Activated B cell treated with CpG ODN at 0.5 μM for 24 hours (primary cell): ENCODE results near the gene USP7. TPM values are rescaled to one million over a fixed set of nuclear protein-coding genes. Genes with fewer than 3 reads are reported as not detected.

ENCODE experiments used
- ATAC-seq: fragments of 200-7000 bp; cut with Tn5 transposase; one replicate; pipeline ENCODE4 v1.10.0; 2021; ENCODE audit warnings: low read depth, mild to moderate bottlenecking, moderate library complexity
- CTCF ChIA-PET: fragments of 350-600 bp; sonication (Branson Sonifier 250); formaldehyde crosslinking; loops from one replicate; lab custom pipeline; 2021; ENCODE audit warnings: antibody characterized with exemption; lab: Charles Lee
- POLR2A ChIA-PET: fragments of 350-600 bp; sonication (Branson Sonifier 250); formaldehyde crosslinking; loops from one replicate; lab custom pipeline; 2021; ENCODE audit warnings: antibody characterized with exemption; lab: Charles Lee
- DNase-seq: peaks from one replicate; pipeline ENCODE4 v3.0.0; 2022
- H3K27ac Mint-ChIP-seq: one replicate; pipeline ENCODE4 v1.8.0; 2020; ENCODE audit warnings: mixed read lengths
- H3K27me3 Mint-ChIP-seq: one replicate; pipeline ENCODE4 v1.8.0; 2021; ENCODE audit warnings: mixed read lengths
- H3K36me3 Mint-ChIP-seq: one replicate; pipeline ENCODE4 v1.8.0; 2021; ENCODE audit warnings: low read depth, mixed read lengths
- H3K4me1 Mint-ChIP-seq: one replicate; pipeline ENCODE4 v1.8.0; 2021; ENCODE audit warnings: mixed read lengths
- H3K4me3 Mint-ChIP-seq: one replicate; pipeline ENCODE4 v1.8.0; 2020; ENCODE audit warnings: mild to moderate bottlenecking, mixed read lengths
- H3K9me3 Mint-ChIP-seq: one replicate; pipeline ENCODE4 v1.8.0; 2020; ENCODE audit warnings: mixed read lengths
- CTCF ChIP-seq: fragments of 200-600 bp; IDR thresholded peaks from one replicate; pipeline ENCODE4 v1.8.0; 2022; ENCODE audit warnings: antibody characterized with exemption, mild to moderate bottlenecking
- intact Hi-C: fragments of 100-400 bp; cut with micrococcal nuclease; formaldehyde crosslinking; loops from one replicate; pipeline ENCODE4 v1.15.1; 2024
- total RNA-seq: library from RNA; stranded (reverse); gene quantifications from 2 replicates; pipeline ENCODE4 v1.2.3, GENCODE V29; 2022

USP7 gene
- total RNA-seq, 1 donor from 2014 or later = 193 TPM

- TF ChIP-seq CTCF = no peak
- ChIA-PET POLR2A (interaction anchor here (1.0 kb wide), 1 partner anchor 136 kb away, joined by 4 read pairs; the partner anchor contains the start of gene HAPSTR1), CTCF (interaction anchor here (1.9 kb wide), 1 partner anchor 19 kb away, joined by 5 read pairs; no protein-coding TSS in a partner anchor)
- H3K4me1 Mint-ChIP-seq = peaks cover 91% of the 10 kb centered on the region
- intact Hi-C loops = no loop called here
- no peak overlapping the region for H3K27ac Mint-ChIP-seq
- no peaks in the 10 kb centered on the region for H3K27me3 Mint-ChIP-seq
- no peak for DNase-seq
- ATAC-seq = no peak
- H3K9me3 Mint-ChIP-seq = no peaks in the 10 kb centered on the region
- no peak overlapping the region for H3K4me3 Mint-ChIP-seq
- peaks cover 3% of the 10 kb centered on the region for H3K36me3 Mint-ChIP-seq
These were observed 7.9 kb downstream of the USP7 start for GRCh38 chr16:8955828-8956227.

GRCh38 chr16:8953064-8953463 is 10.6 kb downstream of the USP7 start:
- H3K9me3 Mint-ChIP-seq = no peaks in the 10 kb centered on the region
- ATAC-seq = no peak

GRCh38 chr16:8952281-8952751 is 11.4 kb downstream of the USP7 start:
- no peaks in the 10 kb centered on the region for H3K27me3 Mint-ChIP-seq
- peak overlapping the region; percentile 55 for H3K4me3 Mint-ChIP-seq
- TF ChIP-seq CTCF = no peak
- POLR2A ChIA-PET = no interaction called here
- ATAC-seq (no peak), DNase-seq (no peak)
- intact Hi-C loops = no loop called here
- CTCF ChIA-PET = interaction anchor here (0.8 kb wide), 1 partner anchor 8 kb away, joined by 3 read pairs; no protein-coding TSS in a partner anchor
- H3K9me3 Mint-ChIP-seq = no peaks in the 10 kb centered on the region
- H3K27ac Mint-ChIP-seq = no peak overlapping the region
- peaks cover 3% of the 10 kb centered on the region for H3K36me3 Mint-ChIP-seq
- peaks cover 89% of the 10 kb centered on the region for H3K4me1 Mint-ChIP-seq

More at GRCh38 chr16:8953064-8953463, 10.6 kb downstream of the USP7 start:
- Mint-ChIP-seq H3K36me3 (peaks cover 3% of the 10 kb centered on the region), H3K27me3 (no peaks in the 10 kb centered on the region), H3K27ac (no peak overlapping the region), H3K4me1 (peaks cover 89% of the 10 kb centered on the region), H3K4me3 (no peak overlapping the region)
- intact Hi-C loops = no loop called here
- TF ChIP-seq CTCF = no peak
- POLR2A ChIA-PET = no interaction called here
- CTCF ChIA-PET = no interaction called here
- DNase-seq = no peak

- Mint-ChIP-seq H3K4me3 (peak overlapping the region; percentile 55), H3K27me3 (no peaks in the 10 kb centered on the region), H3K4me1 (peaks cover 88% of the 10 kb centered on the region), H3K36me3 (peaks cover 3% of the 10 kb centered on the region), H3K27ac (peak overlapping the region; percentile 36), H3K9me3 (no peaks in the 10 kb centered on the region)
- TF ChIP-seq CTCF = no peak
- intact Hi-C loops = no loop called here
- ChIA-PET POLR2A (no interaction called here), CTCF (interaction anchor here (0.7 to 0.8 kb wide), 2 partner anchors 9 to 15 kb away, joined by 3 to 4 read pairs; no protein-coding TSS in a partner anchor)
- no peak for DNase-seq
- ATAC-seq = peak; percentile 67
These were observed 12.0 kb downstream of the USP7 start for GRCh38 chr16:8951447-8952280.

GRCh38 chr16:8950580-8951077 is 13.1 kb downstream of the USP7 start:
- peak overlapping the region; percentile 35 for H3K4me3 Mint-ChIP-seq
- no peaks in the 10 kb centered on the region for H3K9me3 Mint-ChIP-seq
- intact Hi-C loops = no loop called here
- no peaks in the 10 kb centered on the region for H3K27me3 Mint-ChIP-seq
- TF ChIP-seq CTCF = no peak
- ChIA-PET POLR2A (interaction anchor here (0.6 to 2.1 kb wide), 2 partner anchors 12 to 60 kb away, joined by 3 to 6 read pairs; no protein-coding TSS in a partner anchor), CTCF (interaction anchor here (2.2 kb wide), 1 partner anchor 14 kb away, joined by 12 read pairs; no protein-coding TSS in a partner anchor)
- no peak for DNase-seq
- ATAC-seq = no peak
- peaks cover 3% of the 10 kb centered on the region for H3K36me3 Mint-ChIP-seq
- peak overlapping the region; percentile 30 for H3K27ac Mint-ChIP-seq
- H3K4me1 Mint-ChIP-seq = peaks cover 88% of the 10 kb centered on the region
